CD4-positive, CD25-positive, alpha-beta regulatory T cell (primary cell): ENCODE measurements around the gene PLS1. TPM values are rescaled to one million over a fixed set of nuclear protein-coding genes. Genes with fewer than 3 reads are reported as not detected.

ENCODE experiments used
- ATAC-seq, 2 donors: fragments of 150-1000 bp; cut with Tn5 transposase; one replicate each; pipeline ENCODE4 v1.10.0; 2021; ENCODE audit warnings: low read depth in 2 of 2, moderate number of reproducible peaks in 2 of 2, moderate library complexity in 1 of 2
- DNase-seq, 3 donors: peaks; one replicate each; pipeline versions ENCODE4 v3.0.0 to v3.0.0-alpha.2; 2012 to 2022; ENCODE audit warnings: mixed read lengths in 1 of 3
- H3K27ac ChIP-seq: one replicate; pipeline ENCODE4 v1.7.0; 2013; ENCODE audit warnings: mild to moderate bottlenecking, low read length; ENCODE audit not compliant: insufficient read depth, poor library complexity, severe bottlenecking
- H3K27me3 ChIP-seq: one replicate; pipeline ENCODE4 v1.7.0; 2013; ENCODE audit warnings: low read length; ENCODE audit not compliant: control insufficient read depth, insufficient read depth
- H3K36me3 ChIP-seq: one replicate; pipeline ENCODE4 v1.7.0; 2013; ENCODE audit warnings: mild to moderate bottlenecking, low read length, moderate library complexity; ENCODE audit not compliant: control insufficient read depth, insufficient read depth
- H3K4me1 ChIP-seq: 2 replicates; pipeline ENCODE4 v1.7.0; 2013; ENCODE audit warnings: mild to moderate bottlenecking, low read length; ENCODE audit not compliant: insufficient read depth, control insufficient read depth, poor library complexity, severe bottlenecking
- H3K4me3 ChIP-seq: one replicate; pipeline ENCODE4 v1.7.0; 2013; ENCODE audit warnings: low read depth, mild to moderate bottlenecking, low read length, moderate library complexity
- H3K9me3 ChIP-seq, 2 experiments: 1 replicate in 1 of 2; 2 replicates in 1 of 2; pipeline ENCODE4 v1.7.0; 2013; ENCODE audit warnings: low read length in 2 of 2, mild to moderate bottlenecking in 1 of 2, moderate library complexity in 1 of 2; ENCODE audit not compliant: control insufficient read depth in 2 of 2
- H3K27ac Mint-ChIP-seq, 3 donors: one replicate each; pipeline ENCODE4 v1.8.0; 2020 to 2022; ENCODE audit warnings: mild to moderate bottlenecking in 3 of 3, mixed read lengths in 3 of 3, moderate library complexity in 2 of 3
- H3K27me3 Mint-ChIP-seq: one replicate; pipeline ENCODE4 v1.8.0; 2022; ENCODE audit warnings: mild to moderate bottlenecking, mixed read lengths
- H3K36me3 Mint-ChIP-seq: one replicate; pipeline ENCODE4 v1.8.0; 2020; ENCODE audit warnings: mixed read lengths
- H3K4me1 Mint-ChIP-seq, 4 donors: one replicate each; pipeline ENCODE4 v1.8.0; 2020 to 2022; ENCODE audit warnings: mixed read lengths in 4 of 4, mild to moderate bottlenecking in 1 of 4
- H3K4me3 Mint-ChIP-seq, 4 donors: one replicate each; pipeline ENCODE4 v1.8.0; 2020 to 2022; ENCODE audit warnings: mild to moderate bottlenecking in 4 of 4, mixed read lengths in 4 of 4, moderate library complexity in 3 of 4
- H3K9me3 Mint-ChIP-seq, 7 donors: one replicate each; pipeline ENCODE4 v1.8.0; 2020 to 2022; ENCODE audit warnings: mixed read lengths in 7 of 7, mild to moderate bottlenecking in 3 of 7, moderate library complexity in 2 of 7
- polyA plus RNA-seq, 4 donors: library from polyadenylated mRNA; unstranded; fragments of 300-500 nt; fragmentation: Illumina TruSeq; gene quantifications; one replicate each; pipeline ENCODE4 v1.2.3, GENCODE V29; 2021
- total RNA-seq: library from RNA; stranded (reverse); gene quantifications from one replicate; pipeline ENCODE4 v1.2.3, GENCODE V29; 2022

PLS1 gene
- total and polyA plus RNA-seq, 5 donors from 2014 or later: 1.00 to 4.7 (median 2.5) TPM

DNA sequence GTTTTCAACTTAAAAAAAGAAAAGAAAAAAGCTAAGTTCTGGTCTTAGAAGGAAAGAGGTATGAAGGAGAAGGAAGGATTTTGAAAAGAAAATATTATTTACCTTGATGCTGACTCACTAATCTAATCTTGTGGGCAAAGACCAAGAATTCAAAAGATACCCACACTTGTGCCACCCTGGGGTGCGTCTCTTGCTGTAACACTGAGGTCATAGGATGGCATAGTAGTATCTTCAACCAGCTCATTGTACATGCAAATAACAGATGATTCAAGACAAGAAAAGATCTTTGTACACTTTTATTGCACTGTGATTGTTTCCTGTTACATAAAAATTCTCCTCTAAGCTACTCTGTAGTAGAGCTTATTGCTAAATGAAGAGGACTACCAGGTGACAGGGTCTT is 17.3 kb downstream of the PLS1 start:
- H3K4me1 ChIP-seq: no peaks in the 10 kb centered on the region
- no peak overlapping the region for H3K27ac Mint-ChIP-seq
- H3K9me3 ChIP-seq: no peaks in the 10 kb centered on the region
- H3K27me3 Mint-ChIP-seq: peaks cover 8% of the 10 kb centered on the region
- H3K4me3 Mint-ChIP-seq: no peak overlapping the region
- H3K4me3 ChIP-seq: no peak overlapping the region
- no peak overlapping the region for H3K27ac ChIP-seq
- no peak for ATAC-seq
- peaks cover 0 to 3% (median 0%) of the 10 kb centered on the region in 7 donors for H3K9me3 Mint-ChIP-seq
- H3K36me3 Mint-ChIP-seq: peaks cover 3% of the 10 kb centered on the region
- no peak for DNase-seq
- H3K36me3 ChIP-seq: no peaks in the 10 kb centered on the region
- no peaks in the 10 kb centered on the region for H3K27me3 ChIP-seq
- H3K4me1 Mint-ChIP-seq: peaks cover 0 to 2% (median 0%) of the 10 kb centered on the region in 4 donors

DNA sequence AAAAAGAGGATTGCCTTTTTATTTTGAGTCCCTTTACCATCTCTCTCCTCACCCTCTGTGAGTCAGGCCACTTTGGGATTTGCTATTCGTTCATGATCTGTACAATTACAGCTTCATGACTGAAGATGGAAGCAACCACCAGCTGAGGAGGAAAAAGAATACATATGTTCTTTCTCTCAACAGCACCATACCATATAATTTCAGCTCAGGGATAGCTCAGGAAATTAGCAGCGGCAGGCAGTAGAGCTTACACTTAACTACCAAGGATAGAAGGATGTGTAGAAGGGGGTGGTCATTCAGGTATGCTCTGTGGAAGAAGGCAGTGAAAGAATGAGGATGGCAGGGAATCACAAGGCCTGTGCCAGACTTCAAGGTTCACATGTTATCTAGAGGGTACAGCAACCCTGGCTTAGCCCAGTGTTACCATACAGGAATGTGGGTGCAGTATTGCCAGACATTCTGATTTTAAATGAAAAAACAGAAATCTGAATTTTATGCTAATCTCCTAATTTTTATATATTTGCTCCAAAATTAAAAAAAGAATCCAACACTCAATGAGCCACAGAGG is 17.9 kb downstream of the PLS1 start:
- ATAC-seq (no peak), DNase-seq (no peak)
- no peaks in the 10 kb centered on the region for H3K36me3 ChIP-seq
- Mint-ChIP-seq H3K9me3 (peaks cover 0 to 3% (median 0%) of the 10 kb centered on the region in 7 donors), H3K27ac (no peak overlapping the region), H3K4me3 (no peak overlapping the region), H3K27me3 (peaks cover 8% of the 10 kb centered on the region), H3K4me1 (peaks cover 0 to 2% (median 0%) of the 10 kb centered on the region in 4 donors), H3K36me3 (peaks cover 3% of the 10 kb centered on the region)
- H3K27me3 ChIP-seq: no peaks in the 10 kb centered on the region
- H3K27ac ChIP-seq: no peak overlapping the region
- no peaks in the 10 kb centered on the region for H3K9me3 ChIP-seq
- no peak overlapping the region for H3K4me3 ChIP-seq
- no peaks in the 10 kb centered on the region for H3K4me1 ChIP-seq

DNA sequence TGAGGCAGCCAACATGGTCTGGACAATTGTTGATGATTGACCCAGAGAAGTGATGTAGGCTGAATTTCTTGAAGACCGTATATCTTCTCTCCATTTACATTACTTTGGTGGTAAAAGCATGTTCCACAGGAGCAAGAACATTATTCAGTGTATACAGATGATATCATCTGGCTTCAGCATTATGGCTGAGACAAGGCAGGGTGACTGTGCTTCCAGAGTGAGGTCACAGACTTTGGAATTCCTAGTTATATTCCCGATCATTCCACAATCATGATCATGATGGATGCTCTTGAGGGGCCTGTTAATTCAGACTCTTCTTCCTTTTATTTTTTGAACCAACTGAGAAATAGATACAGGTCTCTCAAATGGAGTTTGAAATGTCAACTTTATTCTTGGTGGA is 19.0 kb downstream of the PLS1 start:
- Histone ChIP-seq H3K9me3 (no peaks in the 10 kb centered on the region), H3K4me1 (no peaks in the 10 kb centered on the region), H3K27ac (no peak overlapping the region), H3K4me3 (no peak overlapping the region), H3K27me3 (no peaks in the 10 kb centered on the region), H3K36me3 (no peaks in the 10 kb centered on the region)
- H3K36me3 Mint-ChIP-seq: peaks cover 3% of the 10 kb centered on the region
- H3K27ac Mint-ChIP-seq: no peak overlapping the region
- DNase-seq (no peak), ATAC-seq (no peak)
- H3K4me3 Mint-ChIP-seq: no peak overlapping the region
- H3K9me3 Mint-ChIP-seq: peaks cover 0 to 3% (median 0%) of the 10 kb centered on the region in 7 donors
- H3K4me1 Mint-ChIP-seq: peaks cover 0 to 2% (median 0%) of the 10 kb centered on the region in 4 donors
- peaks cover 8% of the 10 kb centered on the region for H3K27me3 Mint-ChIP-seq

DNA sequence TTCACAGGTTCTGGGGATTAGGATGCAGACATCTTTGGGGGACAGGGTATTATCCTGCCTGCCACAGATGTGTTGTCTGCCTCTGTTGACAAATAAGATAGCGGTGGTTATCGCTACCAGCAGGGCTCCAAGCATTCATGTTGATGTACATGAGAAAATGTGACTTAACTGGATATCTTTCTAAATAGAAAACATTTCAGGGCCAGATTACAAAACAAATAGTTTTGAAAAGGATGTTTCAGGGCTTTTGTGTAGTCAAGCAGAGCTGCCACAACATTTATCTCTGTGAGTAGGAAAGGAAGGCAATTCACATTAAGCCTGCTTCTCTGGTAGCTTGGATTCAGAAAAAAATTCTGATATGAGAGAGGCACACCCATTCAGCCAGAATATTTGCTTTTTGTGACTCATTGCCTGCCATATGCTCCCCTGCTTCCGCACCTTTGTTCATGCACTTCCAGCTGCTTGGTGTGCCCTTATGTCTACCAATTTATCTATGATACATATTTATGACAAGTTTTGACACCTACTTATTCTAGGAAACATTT is 22.8 kb downstream of the PLS1 start:
- H3K4me1 ChIP-seq: no peaks in the 10 kb centered on the region
- no peaks in the 10 kb centered on the region for H3K36me3 ChIP-seq
- Mint-ChIP-seq H3K36me3 (peaks cover 3% of the 10 kb centered on the region), H3K4me3 (no peak overlapping the region), H3K27ac (no peak overlapping the region), H3K27me3 (peaks cover 10% of the 10 kb centered on the region), H3K9me3 (peaks cover 0 to 3% (median 0%) of the 10 kb centered on the region in 7 donors), H3K4me1 (peaks cover 0 to 1% (median 0%) of the 10 kb centered on the region in 4 donors)
- no peak overlapping the region for H3K4me3 ChIP-seq
- ATAC-seq (no peak), DNase-seq (no peak)
- H3K9me3 ChIP-seq: no peaks in the 10 kb centered on the region
- no peak overlapping the region for H3K27ac ChIP-seq
- no peaks in the 10 kb centered on the region for H3K27me3 ChIP-seq

DNA sequence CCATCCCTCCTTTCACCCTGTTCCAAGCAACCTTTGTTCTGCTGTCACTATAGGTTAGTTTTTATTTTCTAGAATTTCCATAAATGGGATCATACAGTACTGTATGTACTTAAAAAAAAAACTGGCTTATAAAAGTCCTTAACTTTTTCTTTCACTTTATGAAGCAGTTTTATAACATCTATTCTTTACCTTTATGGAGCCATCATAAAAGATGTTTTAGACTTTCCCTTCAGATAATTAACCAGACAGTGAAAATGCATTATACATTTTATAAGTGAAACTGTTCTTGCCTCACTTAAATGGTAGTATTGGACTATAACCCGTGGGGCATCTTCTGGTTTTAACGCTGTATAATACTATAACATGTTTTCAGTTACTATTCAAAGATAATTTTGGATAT is 26.2 kb downstream of the PLS1 start:
- H3K9me3 Mint-ChIP-seq: peaks cover 0 to 2% (median 0%) of the 10 kb centered on the region in 7 donors
- Histone ChIP-seq H3K36me3 (no peaks in the 10 kb centered on the region), H3K27ac (no peak overlapping the region), H3K4me1 (no peaks in the 10 kb centered on the region), H3K27me3 (no peaks in the 10 kb centered on the region), H3K9me3 (no peaks in the 10 kb centered on the region), H3K4me3 (no peak overlapping the region)
- no peaks in the 10 kb centered on the region for H3K36me3 Mint-ChIP-seq
- H3K4me1 Mint-ChIP-seq: peaks cover 0 to 4% (median 0%) of the 10 kb centered on the region in 4 donors
- DNase-seq: no peak
- H3K4me3 Mint-ChIP-seq: no peak overlapping the region
- ATAC-seq: no peak
- H3K27ac Mint-ChIP-seq: no peak overlapping the region
- H3K27me3 Mint-ChIP-seq: peaks cover 18% of the 10 kb centered on the region

DNA sequence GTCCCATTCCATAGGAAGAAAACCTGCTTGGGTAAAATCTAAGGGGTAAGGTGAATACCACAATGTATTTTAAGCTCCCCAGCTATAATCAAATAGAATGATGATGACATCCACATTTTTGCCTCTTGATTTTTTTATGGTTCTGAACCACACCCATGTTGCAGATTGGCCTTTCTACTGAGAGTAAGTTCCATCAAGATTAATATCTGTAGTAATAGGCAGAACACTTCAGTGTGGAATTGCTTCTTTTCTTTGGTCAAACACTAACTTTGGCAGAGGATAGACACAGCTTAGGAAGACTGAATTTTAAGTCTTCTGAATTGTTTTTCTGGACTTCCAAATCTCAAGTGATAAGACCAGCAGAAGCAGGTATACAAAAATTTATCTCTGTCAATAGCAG is 27.0 kb downstream of the PLS1 start:
- Histone ChIP-seq H3K27me3 (no peaks in the 10 kb centered on the region), H3K27ac (no peak overlapping the region), H3K36me3 (no peaks in the 10 kb centered on the region), H3K4me1 (no peaks in the 10 kb centered on the region), H3K4me3 (no peak overlapping the region), H3K9me3 (no peaks in the 10 kb centered on the region)
- no peaks in the 10 kb centered on the region for H3K36me3 Mint-ChIP-seq
- no peak overlapping the region for H3K4me3 Mint-ChIP-seq
- H3K27ac Mint-ChIP-seq: no peak overlapping the region
- DNase-seq (no peak), ATAC-seq (no peak)
- peaks cover 0 to 2% (median 0%) of the 10 kb centered on the region in 7 donors for H3K9me3 Mint-ChIP-seq
- H3K4me1 Mint-ChIP-seq: peaks cover 0 to 4% (median 0%) of the 10 kb centered on the region in 4 donors
- peaks cover 18% of the 10 kb centered on the region for H3K27me3 Mint-ChIP-seq

DNA sequence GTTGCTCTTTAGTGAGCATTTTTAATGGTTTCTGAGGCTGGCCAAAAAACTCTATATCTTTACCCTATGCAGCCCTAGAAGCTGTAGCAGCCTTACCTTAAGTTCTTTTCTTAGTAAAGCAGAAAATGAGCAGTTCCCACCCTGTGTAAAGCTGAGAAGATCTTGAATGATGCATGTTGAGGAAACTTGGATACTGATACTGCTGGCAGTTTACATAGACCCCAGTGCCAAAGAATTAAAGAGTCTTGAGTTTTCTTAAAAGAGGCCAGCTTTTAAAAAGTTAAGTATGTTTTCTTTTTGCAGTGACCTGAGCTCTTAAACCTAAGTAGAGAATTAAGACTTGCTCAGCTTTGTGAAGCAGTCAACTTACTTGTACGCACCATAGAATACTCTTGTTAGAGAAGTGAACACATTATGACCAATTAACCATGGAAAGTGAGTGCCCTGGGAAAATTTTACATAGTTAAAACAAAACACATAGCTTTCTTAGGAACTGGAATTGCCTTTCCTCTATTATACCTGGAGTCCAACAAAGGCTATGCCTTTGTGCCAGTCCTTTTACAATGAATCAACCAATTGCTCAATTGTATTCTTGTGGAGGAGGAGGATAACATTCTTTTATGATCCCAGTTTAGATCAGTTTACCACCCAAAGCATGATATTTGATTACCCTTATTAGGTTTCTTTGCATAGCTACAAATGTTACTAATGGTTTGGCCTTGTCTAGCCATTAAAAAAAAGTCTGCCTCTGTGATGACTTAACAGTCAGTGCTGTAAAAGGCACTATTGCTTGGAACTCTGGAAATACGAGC is 28.4 kb downstream of the PLS1 start:
- Histone ChIP-seq H3K9me3 (no peaks in the 10 kb centered on the region), H3K36me3 (no peaks in the 10 kb centered on the region), H3K27me3 (no peaks in the 10 kb centered on the region), H3K4me1 (no peaks in the 10 kb centered on the region), H3K4me3 (no peak overlapping the region), H3K27ac (no peak overlapping the region)
- Mint-ChIP-seq H3K27me3 (peaks cover 18% of the 10 kb centered on the region), H3K4me1 (peaks cover 0 to 4% (median 0%) of the 10 kb centered on the region in 4 donors), H3K36me3 (no peaks in the 10 kb centered on the region), H3K9me3 (no peaks in the 10 kb centered on the region), H3K4me3 (no peak overlapping the region), H3K27ac (no peak overlapping the region)
- ATAC-seq (no peak), DNase-seq (no peak)
